ENCODE measurements around the gene KCNQ5.

KCNQ5 gene

GRCh38 chr6:72716916-72717315 is 95.1 kb downstream of the KCNQ5 start:
- no peak overlapping the region for H3K27ac Mint-ChIP-seq
- CTCF ChIA-PET: no interaction called here
- no peaks in the 10 kb centered on the region for H3K27me3 Mint-ChIP-seq
- no peak overlapping the region for H3K4me3 Mint-ChIP-seq
- no peaks in the 10 kb centered on the region for H3K36me3 Mint-ChIP-seq
- H3K9me3 Mint-ChIP-seq: no peaks in the 10 kb centered on the region
- DNase-seq: no peak
- H3K4me1 Mint-ChIP-seq: no peaks in the 10 kb centered on the region

GRCh38 chr6:72720464-72720863 is 98.6 kb downstream of the KCNQ5 start:
- H3K9me3 Mint-ChIP-seq: no peaks in the 10 kb centered on the region
- no peak overlapping the region for H3K27ac Mint-ChIP-seq
- DNase-seq: no peak
- no peaks in the 10 kb centered on the region for H3K36me3 Mint-ChIP-seq
- H3K4me3 Mint-ChIP-seq: no peak overlapping the region
- CTCF ChIA-PET: no interaction called here
- no peaks in the 10 kb centered on the region for H3K27me3 Mint-ChIP-seq
- H3K4me1 Mint-ChIP-seq: no peaks in the 10 kb centered on the region

- CTCF ChIA-PET: no interaction called here
- no peaks in the 10 kb centered on the region for H3K9me3 Mint-ChIP-seq
Observed at GRCh38 chr6:72721346-72721745, 99.5 kb downstream of the KCNQ5 start.

GRCh38 chr6:72724545-72724944 is 102.7 kb downstream of the KCNQ5 start:
- DNase-seq: no peak
- CTCF ChIA-PET: interaction anchor here (0.7 kb wide), 1 partner anchor 21 kb away, joined by 3 read pairs; no protein-coding TSS in a partner anchor
- H3K4me3 Mint-ChIP-seq: no peak overlapping the region
- no peaks in the 10 kb centered on the region for H3K27me3 Mint-ChIP-seq
- no peaks in the 10 kb centered on the region for H3K9me3 Mint-ChIP-seq
- H3K27ac Mint-ChIP-seq: no peak overlapping the region
- no peaks in the 10 kb centered on the region for H3K4me1 Mint-ChIP-seq
- no peaks in the 10 kb centered on the region for H3K36me3 Mint-ChIP-seq

More at GRCh38 chr6:72721346-72721745, 99.5 kb downstream of the KCNQ5 start:
- Mint-ChIP-seq H3K4me3 (no peak overlapping the region), H3K36me3 (no peaks in the 10 kb centered on the region), H3K27ac (no peak overlapping the region), H3K27me3 (no peaks in the 10 kb centered on the region), H3K4me1 (no peaks in the 10 kb centered on the region)
- no peak for DNase-seq

DNA sequence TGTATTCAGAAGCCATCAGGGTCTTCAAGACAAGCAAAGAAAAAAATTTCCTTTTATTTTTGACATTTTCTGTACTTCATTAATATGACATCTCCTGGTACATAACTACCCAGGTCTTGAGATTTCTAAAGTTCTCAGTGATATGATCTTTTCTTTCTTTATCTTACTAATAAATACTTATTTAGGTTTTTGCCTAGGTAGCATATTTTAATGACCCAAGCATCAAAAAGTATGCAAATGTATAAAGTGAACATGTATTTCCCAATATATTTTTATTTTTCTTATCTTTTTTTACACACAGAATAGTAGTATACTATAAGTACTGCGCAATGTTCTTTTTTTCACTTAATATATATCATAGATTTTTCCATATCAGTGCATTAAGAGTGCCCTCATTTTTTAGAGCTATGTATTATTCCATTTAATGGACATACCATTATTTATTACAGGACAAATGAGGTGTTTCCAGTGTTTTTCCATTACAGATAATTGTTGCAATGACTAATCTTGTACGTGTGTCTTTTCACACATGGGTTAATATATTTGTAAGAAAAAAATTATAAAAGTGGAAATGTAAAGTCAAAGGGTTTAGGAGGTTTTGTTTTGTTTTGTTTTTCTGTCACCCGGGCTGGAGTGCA is 107.0 kb downstream of the KCNQ5 start:
- no peak for DNase-seq
- no peak overlapping the region for H3K27ac Mint-ChIP-seq
- no peaks in the 10 kb centered on the region for H3K4me1 Mint-ChIP-seq
- H3K27me3 Mint-ChIP-seq: no peaks in the 10 kb centered on the region
- no peaks in the 10 kb centered on the region for H3K9me3 Mint-ChIP-seq
- H3K36me3 Mint-ChIP-seq: no peaks in the 10 kb centered on the region
- CTCF ChIA-PET: no interaction called here
- H3K4me3 Mint-ChIP-seq: no peak overlapping the region

- no peaks in the 10 kb centered on the region for H3K4me1 Mint-ChIP-seq
- CTCF ChIA-PET: no interaction called here
Observed at GRCh38 chr6:72733045-72733444, 111.2 kb downstream of the KCNQ5 start.

GRCh38 chr6:72738091-72738490 is 116.2 kb downstream of the KCNQ5 start:
- Mint-ChIP-seq H3K4me3 (no peak overlapping the region), H3K27ac (no peak overlapping the region), H3K9me3 (peaks cover 2% of the 10 kb centered on the region), H3K36me3 (no peaks in the 10 kb centered on the region), H3K4me1 (peaks cover 29% of the 10 kb centered on the region), H3K27me3 (no peaks in the 10 kb centered on the region)
- DNase-seq: no peak
- CTCF ChIA-PET: no interaction called here

More at GRCh38 chr6:72733045-72733444, 111.2 kb downstream of the KCNQ5 start:
- Mint-ChIP-seq H3K9me3 (peaks cover 2% of the 10 kb centered on the region), H3K27ac (no peak overlapping the region), H3K36me3 (no peaks in the 10 kb centered on the region), H3K4me3 (no peak overlapping the region), H3K27me3 (no peaks in the 10 kb centered on the region)
- DNase-seq: no peak

DNA sequence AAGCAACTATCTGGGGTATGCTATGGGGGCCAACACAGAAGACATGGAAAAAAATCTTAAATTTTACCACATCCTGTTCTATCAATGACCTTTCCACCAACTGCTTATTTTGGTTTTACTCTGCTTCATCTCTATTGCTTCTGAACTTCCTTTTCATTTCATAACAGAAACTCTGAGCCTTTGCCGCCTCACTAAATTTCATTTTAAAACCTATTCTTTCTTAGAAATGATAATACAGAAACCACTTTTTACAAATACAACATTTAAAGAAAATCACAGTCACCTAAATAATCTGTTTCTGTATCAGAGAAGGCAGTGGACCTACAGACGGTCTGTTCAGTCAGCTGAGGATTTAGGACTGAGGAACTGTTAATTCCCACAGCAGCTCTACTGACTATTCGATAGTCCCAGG is 117.5 kb downstream of the KCNQ5 start:
- no peak for DNase-seq
- CTCF ChIA-PET: no interaction called here
- H3K27ac Mint-ChIP-seq: no peak overlapping the region
- peaks cover 29% of the 10 kb centered on the region for H3K4me1 Mint-ChIP-seq
- H3K9me3 Mint-ChIP-seq: peaks cover 2% of the 10 kb centered on the region
- H3K4me3 Mint-ChIP-seq: no peak overlapping the region
- no peaks in the 10 kb centered on the region for H3K36me3 Mint-ChIP-seq
- no peaks in the 10 kb centered on the region for H3K27me3 Mint-ChIP-seq

DNA sequence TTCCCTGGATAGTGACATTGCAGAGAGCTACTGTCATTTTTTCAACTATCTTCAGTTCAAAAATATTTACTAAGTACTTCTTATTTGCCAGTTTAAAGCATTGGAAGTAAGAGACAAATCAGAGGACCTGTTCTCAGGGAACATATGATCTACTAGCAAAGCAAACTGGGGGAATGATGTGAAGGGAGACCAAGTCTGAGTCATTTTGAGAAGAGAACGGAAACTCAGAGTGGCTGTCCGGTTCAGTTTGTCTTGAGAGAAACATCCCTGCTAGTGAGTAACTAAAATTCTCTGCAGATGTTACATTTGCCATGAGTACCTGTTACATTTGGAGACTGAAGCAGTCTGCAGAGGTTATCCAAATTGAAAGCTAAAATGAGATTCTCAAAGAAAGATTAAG is 118.3 kb downstream of the KCNQ5 start:
- no peaks in the 10 kb centered on the region for H3K27me3 Mint-ChIP-seq
- H3K36me3 Mint-ChIP-seq: no peaks in the 10 kb centered on the region
- peaks cover 29% of the 10 kb centered on the region for H3K4me1 Mint-ChIP-seq
- H3K4me3 Mint-ChIP-seq: no peak overlapping the region
- H3K9me3 Mint-ChIP-seq: peaks cover 2% of the 10 kb centered on the region
- no peak for DNase-seq
- H3K27ac Mint-ChIP-seq: no peak overlapping the region
- CTCF ChIA-PET: no interaction called here

GRCh38 chr6:72741083-72741482 is 119.2 kb downstream of the KCNQ5 start:
- H3K36me3 Mint-ChIP-seq: no peaks in the 10 kb centered on the region
- CTCF ChIA-PET: no interaction called here

GRCh38 chr6:72742001-72742673 is 120.3 kb downstream of the KCNQ5 start:
- CTCF ChIA-PET: no interaction called here
- DNase-seq: no peak
- Mint-ChIP-seq H3K9me3 (no peaks in the 10 kb centered on the region), H3K36me3 (no peaks in the 10 kb centered on the region), H3K4me1 (peaks cover 29% of the 10 kb centered on the region), H3K27ac (no peak overlapping the region), H3K4me3 (no peak overlapping the region), H3K27me3 (no peaks in the 10 kb centered on the region)

More at GRCh38 chr6:72741083-72741482, 119.2 kb downstream of the KCNQ5 start:
- Mint-ChIP-seq H3K4me1 (peaks cover 29% of the 10 kb centered on the region), H3K4me3 (no peak overlapping the region), H3K9me3 (peaks cover under 1% of the 10 kb centered on the region), H3K27me3 (no peaks in the 10 kb centered on the region), H3K27ac (no peak overlapping the region)
- DNase-seq: no peak

DNA sequence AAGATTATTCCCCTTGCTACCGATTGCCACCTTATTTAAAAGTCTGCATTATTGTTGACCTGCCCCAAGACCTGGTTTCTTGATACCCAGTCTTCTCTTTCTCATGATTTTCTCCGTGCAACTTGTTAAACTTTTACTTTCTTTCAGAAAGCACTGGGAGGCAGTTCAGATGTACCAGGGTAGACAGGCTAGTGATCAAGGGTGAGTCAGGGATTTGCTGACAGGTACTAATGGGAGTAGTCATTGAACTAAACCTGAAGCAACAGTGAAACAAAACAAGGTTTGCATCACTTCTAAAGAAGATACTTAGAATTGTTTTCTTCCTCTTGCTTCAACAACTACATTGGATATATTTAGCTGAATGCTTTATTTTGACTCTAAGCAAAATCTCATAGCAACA is 124.4 kb downstream of the KCNQ5 start:
- peaks cover 3% of the 10 kb centered on the region for H3K4me1 Mint-ChIP-seq
- DNase-seq: no peak
- no peaks in the 10 kb centered on the region for H3K9me3 Mint-ChIP-seq
- no peak overlapping the region for H3K27ac Mint-ChIP-seq
- CTCF ChIA-PET: no interaction called here
- H3K4me3 Mint-ChIP-seq: no peak overlapping the region
- no peaks in the 10 kb centered on the region for H3K36me3 Mint-ChIP-seq
- H3K27me3 Mint-ChIP-seq: no peaks in the 10 kb centered on the region

DNA sequence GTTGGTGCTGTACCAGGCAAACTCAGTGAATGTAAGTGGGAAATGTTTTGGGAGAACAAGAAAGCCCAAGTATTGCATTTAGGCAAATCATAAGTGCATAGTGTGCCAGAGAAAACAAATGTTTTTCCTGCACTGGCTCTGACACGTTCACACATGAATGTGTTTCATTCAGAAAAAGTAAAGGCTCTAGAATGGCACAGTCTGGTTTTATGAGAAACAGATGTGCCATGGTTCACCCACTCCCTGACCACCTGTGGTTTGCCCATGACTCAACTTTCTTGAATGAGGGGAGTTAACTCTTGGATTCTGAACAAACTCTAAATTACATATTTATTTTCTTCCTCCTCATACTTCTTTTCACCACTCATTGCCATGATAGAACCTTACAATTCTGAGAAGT is 126.9 kb downstream of the KCNQ5 start:
- H3K27ac Mint-ChIP-seq: no peak overlapping the region
- H3K36me3 Mint-ChIP-seq: peaks cover 2% of the 10 kb centered on the region
- CTCF ChIA-PET: no interaction called here
- no peak overlapping the region for H3K4me3 Mint-ChIP-seq
- no peak for DNase-seq
- H3K9me3 Mint-ChIP-seq: no peaks in the 10 kb centered on the region
- no peaks in the 10 kb centered on the region for H3K4me1 Mint-ChIP-seq
- H3K27me3 Mint-ChIP-seq: no peaks in the 10 kb centered on the region

DNA sequence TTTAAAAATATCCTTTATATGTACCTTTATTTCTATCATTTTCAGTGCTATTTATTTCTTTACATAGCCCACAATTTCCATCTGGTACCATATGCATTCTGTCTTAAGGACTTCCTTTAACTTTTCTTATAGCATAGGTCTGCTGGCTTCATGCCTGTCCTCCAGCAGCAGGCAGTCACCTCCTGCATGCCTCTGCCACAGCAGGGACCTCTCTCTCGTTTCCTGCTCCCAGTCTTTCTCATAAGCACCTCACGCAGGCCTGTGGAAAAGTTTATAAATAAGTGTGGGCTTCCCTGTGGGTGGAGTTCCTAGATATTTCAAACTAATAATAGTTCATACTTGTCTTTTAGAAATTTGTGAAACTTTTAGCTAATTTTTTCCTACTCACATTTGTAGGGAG is 133.9 kb downstream of the KCNQ5 start:
- Mint-ChIP-seq H3K27ac (no peak overlapping the region), H3K27me3 (no peaks in the 10 kb centered on the region), H3K36me3 (peaks cover 2% of the 10 kb centered on the region), H3K4me1 (no peaks in the 10 kb centered on the region), H3K9me3 (no peaks in the 10 kb centered on the region), H3K4me3 (no peak overlapping the region)
- CTCF ChIA-PET: no interaction called here
- DNase-seq: no peak

GRCh38 chr6:72757048-72757447 is 135.2 kb downstream of the KCNQ5 start:
- Mint-ChIP-seq H3K9me3 (no peaks in the 10 kb centered on the region), H3K27me3 (no peaks in the 10 kb centered on the region), H3K4me3 (no peak overlapping the region), H3K27ac (no peak overlapping the region), H3K4me1 (no peaks in the 10 kb centered on the region), H3K36me3 (peaks cover 2% of the 10 kb centered on the region)
- CTCF ChIA-PET: no interaction called here
- DNase-seq: no peak
